Ramos (cell line): Measurements from ENCODE around the gene CFP.

Experiments
- in situ Hi-C: fragments of 300-500 bp; cut with MboI; formaldehyde crosslinking; loops from one replicate; pipeline ENCODE4 v1.14.3; 2022; ENCODE audit warnings: low sequenced_read_pairs; ENCODE audit not compliant: unreplicated experiment

The CFP gene

DNA sequence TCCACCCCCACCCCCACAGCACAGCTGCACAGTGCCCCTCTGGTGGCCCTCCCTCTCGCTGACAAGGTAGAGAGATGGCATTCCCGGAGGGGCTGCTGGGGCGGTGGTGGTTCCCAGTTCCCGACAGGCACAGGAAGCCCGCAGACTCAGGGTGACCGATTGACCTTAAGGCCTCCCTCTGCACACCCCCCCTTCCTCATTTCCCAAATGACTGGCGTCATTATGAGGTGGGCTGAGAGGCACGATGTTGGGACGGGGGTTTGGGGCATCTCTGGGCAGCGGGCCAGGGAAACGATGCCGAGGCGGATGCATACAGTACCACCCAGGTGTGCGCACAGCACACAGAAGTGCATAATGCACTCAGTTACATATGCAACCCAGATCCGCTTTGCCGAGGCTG, 51.0 kb downstream of the CFP start:
- in situ Hi-C loops, result no loop called here

DNA sequence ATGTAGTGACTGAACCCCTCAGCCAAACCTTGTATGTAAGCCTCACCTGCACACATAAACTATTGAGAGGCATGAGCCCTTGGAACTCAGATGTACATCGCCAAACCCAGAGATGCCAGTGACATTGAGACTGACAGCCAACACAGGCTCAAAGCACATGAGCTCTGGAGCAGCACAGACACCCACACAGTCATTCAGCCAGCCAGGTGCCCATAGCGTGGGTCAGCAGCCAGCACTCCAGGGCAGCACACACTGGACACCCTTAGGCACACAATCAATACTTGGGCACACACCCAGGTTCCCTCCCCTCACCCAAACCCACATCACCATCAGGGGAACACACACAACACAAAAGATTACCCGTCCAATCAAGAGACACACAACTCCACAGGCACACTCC, 51.8 kb downstream of the CFP start:
- in situ Hi-C loops, result no loop called here

DNA sequence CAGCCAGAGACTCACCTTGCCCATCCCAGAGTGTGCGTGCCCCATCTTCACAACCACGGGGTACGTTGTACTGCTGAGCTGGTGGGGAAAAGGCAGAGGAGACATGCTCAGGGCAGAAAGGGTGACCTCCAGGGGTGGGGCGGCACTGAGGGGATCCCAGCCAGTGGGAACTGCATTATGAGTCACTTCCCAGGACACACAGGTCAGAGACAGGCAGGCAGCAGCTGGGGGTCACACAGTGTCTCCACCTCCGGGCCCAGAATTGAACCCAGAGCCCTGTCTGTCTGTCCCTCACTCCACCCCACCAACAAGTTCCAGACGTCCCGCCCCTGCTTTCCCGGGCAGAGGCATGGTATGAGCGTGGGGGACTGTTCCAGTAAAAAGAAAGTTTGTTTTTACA, 52.3 kb downstream of the CFP start:
- in situ Hi-C loops, result no loop called here

DNA sequence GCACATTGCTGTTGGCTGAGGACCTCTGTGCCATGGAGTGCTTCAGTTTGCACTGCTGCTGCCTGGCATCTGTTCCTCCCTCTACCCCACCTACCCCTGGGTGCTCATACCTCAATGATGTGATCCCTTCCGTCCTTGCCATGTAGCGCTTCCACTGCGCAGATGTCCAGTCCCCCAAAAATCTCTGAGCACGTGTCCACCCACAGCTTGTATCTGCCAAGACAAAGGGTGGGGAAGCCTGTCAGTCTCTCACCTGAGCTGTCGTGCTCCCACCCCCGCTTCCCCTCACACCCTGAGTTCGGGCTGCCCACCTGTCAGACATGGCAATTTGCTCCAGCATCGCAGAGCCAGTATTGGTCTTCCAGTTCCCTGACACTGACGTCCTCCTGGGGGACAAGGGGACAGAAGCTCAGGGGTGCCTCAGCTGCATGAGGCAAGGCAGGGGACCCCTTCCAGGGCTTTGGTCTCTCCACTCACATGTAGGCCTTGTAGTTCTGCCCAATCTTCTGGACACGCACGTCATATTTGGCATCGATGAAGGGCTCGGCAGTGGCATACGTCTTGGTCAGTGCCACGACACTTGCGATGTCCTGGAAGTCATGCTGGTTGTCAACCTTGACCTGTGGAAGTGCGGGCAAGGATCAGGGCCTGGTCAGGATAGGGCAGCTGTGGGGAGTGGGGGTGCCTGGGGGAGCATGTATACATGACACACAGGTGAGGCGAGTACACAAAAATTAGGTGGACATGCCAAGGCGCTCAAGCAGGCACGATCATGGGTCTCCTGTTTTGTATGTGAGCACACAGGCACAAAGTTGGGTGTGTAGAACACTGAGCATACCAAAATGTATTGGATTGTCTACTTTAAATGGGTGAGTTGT, 53.5 kb downstream of the CFP start:
- in situ Hi-C loops, result no loop called here

DNA sequence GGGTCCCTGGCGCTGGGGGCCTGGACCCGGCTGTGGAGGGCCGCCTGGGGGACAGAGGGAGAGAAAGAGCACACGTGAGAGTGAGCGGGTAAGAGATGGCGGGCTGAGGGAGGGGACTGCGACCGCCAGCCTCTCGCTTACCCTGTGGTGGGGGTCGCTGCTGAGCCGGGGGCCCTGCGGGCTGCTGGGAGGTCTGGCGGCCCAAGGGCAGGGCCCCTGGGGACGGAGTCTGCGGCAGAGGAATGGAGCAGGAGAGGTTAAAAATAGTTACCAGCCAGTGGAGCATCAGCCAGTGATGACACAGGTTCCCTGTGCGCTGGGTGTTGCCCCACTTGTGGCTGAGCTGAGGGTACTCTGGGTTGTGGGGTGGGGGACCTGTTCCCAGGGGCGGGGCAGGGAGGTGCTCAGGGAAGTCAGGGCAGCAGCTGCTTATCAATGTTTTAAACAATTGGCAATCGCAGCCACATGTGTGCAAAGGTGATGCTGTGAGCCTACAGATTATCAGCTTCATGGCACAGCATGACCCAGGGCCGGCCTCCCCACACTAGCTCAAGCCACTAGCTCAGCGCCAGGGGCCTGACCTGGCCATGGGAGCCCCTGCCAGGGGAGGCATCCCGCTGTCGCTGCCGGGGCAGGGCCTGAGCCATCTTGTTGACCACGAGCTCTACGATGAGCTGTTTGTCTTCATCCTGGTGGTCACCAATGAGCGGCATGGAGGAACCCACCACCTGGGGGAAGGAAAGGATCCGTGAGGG, 55.0 kb downstream of the CFP start:
- in situ Hi-C loops, result no loop called here

DNA sequence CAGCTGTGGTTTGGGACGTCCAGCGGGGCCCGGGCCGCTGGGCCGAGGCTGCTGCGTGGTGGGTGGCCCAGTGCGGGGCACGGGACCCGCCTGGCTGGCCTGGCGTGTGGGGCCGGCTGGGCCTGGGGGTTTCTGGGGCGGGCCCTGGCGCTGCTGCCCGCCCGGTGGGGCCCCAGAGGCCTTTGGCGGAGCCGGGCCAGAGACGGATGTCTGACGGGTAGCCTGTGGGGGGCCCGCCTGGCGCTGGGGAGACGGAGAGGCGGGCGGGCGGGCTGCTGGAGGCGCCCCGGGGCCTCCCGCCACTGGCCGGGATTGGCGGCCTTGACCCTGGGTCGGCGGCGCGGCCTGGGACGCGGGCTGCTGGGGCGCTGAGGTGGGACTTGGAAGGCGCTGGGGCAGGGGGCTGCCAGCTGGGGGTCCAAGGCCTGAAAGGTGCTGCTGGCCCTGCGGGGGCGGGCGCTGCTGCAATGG, 55.6 kb downstream of the CFP start:
- in situ Hi-C loops, result no loop called here

DNA sequence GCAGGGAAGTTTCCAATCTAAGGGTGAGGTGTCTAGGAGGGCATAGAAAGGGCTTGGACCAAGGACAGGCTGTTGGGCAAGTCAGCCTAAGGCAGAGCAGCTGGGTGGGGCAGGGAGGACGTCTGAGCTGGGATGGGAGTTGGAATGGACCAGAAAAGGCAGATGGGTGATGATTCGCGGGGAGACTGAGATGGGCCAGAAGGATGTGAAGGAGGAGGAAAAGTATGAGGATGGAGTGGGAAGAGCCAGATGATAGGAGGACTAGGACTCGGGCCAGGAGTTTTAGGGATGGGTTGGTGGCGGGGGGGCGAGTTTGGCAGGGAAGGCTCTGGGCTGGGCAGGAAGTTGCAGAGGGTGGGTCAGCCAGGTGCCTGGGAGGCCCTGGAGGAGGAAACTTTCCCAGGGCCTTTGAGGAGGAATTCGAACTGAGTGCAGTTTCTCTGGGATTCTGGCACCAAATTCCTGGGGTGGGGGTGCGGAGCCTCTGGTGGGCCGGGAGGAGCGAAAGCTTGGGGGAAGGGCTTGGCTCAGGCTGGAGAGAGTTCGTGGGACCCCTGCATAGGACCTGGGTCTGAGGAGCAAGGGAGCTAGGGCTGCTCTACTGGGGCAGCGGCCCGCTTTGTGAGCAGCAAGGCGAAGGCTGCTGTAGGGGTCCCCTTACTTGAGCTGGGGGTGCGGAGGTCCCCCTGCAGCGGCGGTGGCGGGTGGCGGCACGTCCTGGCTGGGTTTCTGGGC, 56.2 kb downstream of the CFP start:
- in situ Hi-C loops, result no loop called here
